GM19438 (cell line): ENCODE results near the gene RTF2.
A peak's percentile ranks its signal among the peaks of the same experiment; 100 is the strongest.
"Not testable (repeated sequence)": the region's sequence is repeated elsewhere in the genome, so short reads cannot be mapped to it uniquely, and the experiment has no call there.

Experiments used
- ATAC-seq: cut with Tn5 transposase; IDR thresholded peaks from one replicate; pipeline ENCODE4 v1.9.1; 2021; ENCODE audit warnings: low read depth; ENCODE audit not compliant: unreplicated experiment

The RTF2 gene

GRCh38 chr20:56532946-56533345 lies 64.5 kb downstream of the RTF2 start, which contains the start of gene FAM209B:
Gene FAM209B, plus strand, starts transcription at chr20:56533246. Its CDS starts 96 bp downstream, at chr20:56533342.
- not testable (repeated sequence) for ATAC-seq

- ATAC-seq, result no peak
These were observed 69.6 kb downstream of the RTF2 start for GRCh38 chr20:56537997-56538396.

- ATAC-seq, result no peak
These were observed 72.0 kb downstream of the RTF2 start for GRCh38 chr20:56540415-56540814.

GRCh38 chr20:56542489-56543030 lies 74.1 kb downstream of the RTF2 start:
- no peak for ATAC-seq

- no peak for ATAC-seq
These were observed 83.1 kb downstream of the RTF2 start for GRCh38 chr20:56551571-56551970.

- no peak for ATAC-seq
These were observed 84.6 kb downstream of the RTF2 start for GRCh38 chr20:56552911-56553629.

GRCh38 chr20:56554869-56555268 lies 86.4 kb downstream of the RTF2 start:
- ATAC-seq, result peak; percentile 77

- ATAC-seq, result no peak
These were observed 90.5 kb downstream of the RTF2 start for GRCh38 chr20:56558968-56559367.

GRCh38 chr20:56564526-56564925 lies 96.1 kb downstream of the RTF2 start:
- not testable (repeated sequence) for ATAC-seq

GRCh38 chr20:56565511-56565910 lies 97.1 kb downstream of the RTF2 start:
- ATAC-seq, result no peak

GRCh38 chr20:56566621-56567020 lies 98.2 kb downstream of the RTF2 start:
- ATAC-seq, result no peak
